Left cardiac atrium (tissue), 4 donors: ENCODE data around the gene COL4A2. TPM values are rescaled to one million over a fixed set of nuclear protein-coding genes. Genes with fewer than 3 reads are reported as not detected.
A peak's percentile ranks its signal among the peaks of the same experiment; 100 is the strongest.

Experiments
- ATAC-seq, 2 donors: fragments of 200-7000 bp; cut with Tn5 transposase; one replicate each; pipeline ENCODE4 v1.9.1; 2020; ENCODE audit warnings: mild to moderate bottlenecking in 2 of 2, moderate library complexity in 2 of 2
- DNase-seq: peaks from one replicate; pipeline ENCODE4 v3.0.0-alpha.2; 2020
- intact Hi-C, 2 donors: fragments of 100-400 bp; cut with DNase I; formaldehyde crosslinking; loops; one replicate each; pipeline versions ENCODE4 v1.14.1 to v1.15.1; 2022 to 2023
- total RNA-seq, 2 donors: library from RNA; stranded (reverse); fragmentation: NEBNext Ultra II Directional; extraction: Animal tissue kit (Norgen Biotek cat#: 25700); gene quantifications; one replicate each; pipeline ENCODE4 v1.2.1, GENCODE V29; 2021
- donor health status: DM: no; HTN: yes; CAD: no.
- donor health status: DM: no; HTN: yes; CAD: no; lungs with severe emphysema.
- donor health status: DM: yes; HTN: yes; CAD: no.
- donor health status: Dilated cardiomyopathy.

Gene COL4A2
- total RNA-seq, 2 donors from 2014 or later: 176 to 384 TPM

DNA sequence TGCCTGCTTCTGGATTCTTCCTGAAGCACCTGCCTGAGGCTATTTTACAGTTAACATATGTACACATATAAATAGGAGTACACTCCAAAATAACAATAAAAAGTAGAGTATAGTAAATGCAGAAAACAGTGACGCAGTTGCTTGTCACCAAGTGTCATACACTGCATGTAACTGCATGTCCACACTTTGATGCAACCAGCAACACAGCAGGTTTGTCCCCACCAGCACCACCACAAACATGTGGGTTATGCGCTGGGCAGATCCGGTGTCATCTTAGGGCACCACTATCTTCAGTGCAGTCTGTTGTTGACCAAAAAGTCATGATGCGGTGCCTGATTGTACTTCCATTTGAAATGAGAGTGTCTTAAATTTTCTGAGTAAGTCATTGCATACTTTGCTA, 51.3 kb downstream of the COL4A2 start:
- DNase-seq (no peak), ATAC-seq (no peak)
- intact Hi-C loops: no loop called here

DNA sequence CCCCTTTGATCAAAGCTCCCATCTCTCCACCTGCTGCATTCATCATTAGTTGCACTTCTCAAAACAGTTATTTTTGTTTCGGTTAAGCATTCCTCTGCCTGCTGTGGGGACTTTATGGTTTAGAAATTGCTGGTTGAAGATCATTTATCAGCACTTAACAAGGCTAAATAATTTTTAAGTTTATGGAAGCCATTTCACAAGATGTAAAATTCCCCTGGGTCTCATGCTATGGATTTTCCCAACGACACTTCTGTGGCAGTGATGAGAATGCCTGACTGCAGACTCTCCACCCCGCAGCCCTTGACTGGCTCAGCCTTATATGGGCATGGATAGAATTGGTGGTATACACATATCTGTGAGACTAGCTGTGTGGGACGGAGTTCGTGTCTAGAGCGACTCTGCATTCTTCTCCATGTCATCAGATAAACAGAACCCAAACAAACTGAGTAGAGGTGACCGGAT, 52.8 kb downstream of the COL4A2 start:
- intact Hi-C loops: no loop called here
- ATAC-seq (peak in 1 of 2 donors; percentile 16), DNase-seq (no peak)

- no peak for DNase-seq
- intact Hi-C loops: no loop called here
- ATAC-seq: no peak
Measured at GRCh38 chr13:110360598-110360997, 53.5 kb downstream of the COL4A2 start.

- ATAC-seq: peak; percentile 91 to 93
- peak; percentile 89 for DNase-seq
- intact Hi-C loops: no loop called here
Measured at GRCh38 chr13:110361365-110361911, 54.4 kb downstream of the COL4A2 start.

- intact Hi-C loops: no loop called here
- DNase-seq: no peak
- no peak for ATAC-seq
Measured at GRCh38 chr13:110363010-110363409, 55.9 kb downstream of the COL4A2 start.

GRCh38 chr13:110364081-110364480, 57.0 kb downstream of the COL4A2 start:
- DNase-seq (no peak), ATAC-seq (peak in 1 of 2 donors; percentile 50)
- intact Hi-C loops: no loop called here

DNA sequence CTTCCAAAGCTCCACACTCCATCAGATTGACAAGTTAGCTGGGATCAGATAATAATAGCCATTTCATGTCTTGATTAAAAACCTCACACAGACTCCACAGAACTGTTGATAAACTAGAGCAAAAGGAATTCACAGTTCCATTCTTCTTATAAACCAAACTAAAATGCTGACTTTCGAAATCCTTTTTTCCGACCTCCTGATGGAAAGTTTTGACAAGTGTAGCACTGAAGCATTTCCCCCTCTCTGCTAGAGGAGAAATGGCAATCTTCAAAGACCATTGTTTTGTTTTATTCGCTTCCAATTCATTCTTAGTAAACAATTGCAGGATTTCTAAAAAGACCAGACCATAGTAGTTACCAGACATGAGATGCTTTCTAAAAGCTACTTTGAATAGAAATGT, 58.8 kb downstream of the COL4A2 start:
- ATAC-seq (no peak), DNase-seq (no peak)
- intact Hi-C loops: no loop called here

DNA sequence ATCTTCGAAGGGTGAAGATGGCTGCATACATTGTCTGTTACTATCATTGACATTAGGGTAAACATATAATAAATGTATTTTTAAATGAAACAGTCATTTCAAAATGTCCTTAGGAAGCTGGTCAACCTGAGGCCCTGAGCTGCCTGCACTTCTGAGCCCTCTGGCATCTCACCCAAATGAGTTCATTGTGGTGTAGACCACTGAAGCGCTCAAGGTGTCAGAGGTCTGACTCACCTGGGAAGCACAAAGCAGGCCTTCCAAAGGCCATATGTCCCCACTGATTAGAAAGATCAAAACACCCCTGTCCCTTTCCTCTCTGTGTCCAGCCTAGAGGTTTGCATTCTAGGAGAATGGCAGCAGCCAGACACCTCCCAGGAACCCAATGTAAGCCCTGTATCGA, 59.6 kb downstream of the COL4A2 start:
- intact Hi-C loops: no loop called here
- DNase-seq: no peak
- no peak for ATAC-seq

GRCh38 chr13:110367620-110368019, 60.5 kb downstream of the COL4A2 start:
- ATAC-seq (no peak), DNase-seq (no peak)
- intact Hi-C loops: no loop called here

DNA sequence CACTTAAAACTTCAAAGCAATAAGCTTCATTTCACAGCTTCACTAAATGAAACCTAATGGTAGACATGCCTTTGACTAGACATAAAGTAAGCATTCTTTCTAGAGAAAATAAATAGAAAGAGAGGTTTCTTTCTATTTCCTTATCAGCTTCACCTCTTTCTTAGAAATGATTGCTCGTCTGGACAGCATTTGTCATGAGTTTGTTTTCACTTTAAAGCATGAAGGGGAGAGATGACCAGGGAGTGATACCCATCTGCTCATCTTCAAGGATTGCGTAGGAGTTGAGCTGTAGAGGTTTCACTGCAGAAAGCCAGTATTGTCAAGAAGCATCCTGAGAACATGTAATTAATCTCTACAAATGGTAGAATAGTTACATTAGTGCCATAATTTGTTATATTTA, 61.3 kb downstream of the COL4A2 start:
- intact Hi-C loops: no loop called here
- DNase-seq: no peak
- no peak for ATAC-seq

DNA sequence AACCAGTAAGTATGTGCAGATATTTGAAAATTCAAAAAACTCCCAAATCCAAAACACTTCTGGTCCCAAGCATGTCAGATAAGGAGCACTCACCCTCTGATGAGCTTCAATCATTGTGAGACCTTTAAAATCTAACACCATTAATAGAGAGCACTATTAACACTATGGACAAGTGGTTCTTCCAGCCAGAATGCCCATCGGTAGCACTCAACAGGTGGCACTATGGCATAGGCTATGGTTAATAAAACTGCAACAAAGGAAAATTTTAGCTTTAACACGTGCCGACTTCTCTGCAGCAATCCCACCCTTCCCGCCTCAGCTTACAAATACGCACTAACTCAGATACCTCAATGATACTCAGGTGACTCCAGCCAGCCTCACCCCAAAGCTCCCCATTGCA, 62.3 kb downstream of the COL4A2 start:
- no peak for ATAC-seq
- intact Hi-C loops: no loop called here
- DNase-seq: no peak

DNA sequence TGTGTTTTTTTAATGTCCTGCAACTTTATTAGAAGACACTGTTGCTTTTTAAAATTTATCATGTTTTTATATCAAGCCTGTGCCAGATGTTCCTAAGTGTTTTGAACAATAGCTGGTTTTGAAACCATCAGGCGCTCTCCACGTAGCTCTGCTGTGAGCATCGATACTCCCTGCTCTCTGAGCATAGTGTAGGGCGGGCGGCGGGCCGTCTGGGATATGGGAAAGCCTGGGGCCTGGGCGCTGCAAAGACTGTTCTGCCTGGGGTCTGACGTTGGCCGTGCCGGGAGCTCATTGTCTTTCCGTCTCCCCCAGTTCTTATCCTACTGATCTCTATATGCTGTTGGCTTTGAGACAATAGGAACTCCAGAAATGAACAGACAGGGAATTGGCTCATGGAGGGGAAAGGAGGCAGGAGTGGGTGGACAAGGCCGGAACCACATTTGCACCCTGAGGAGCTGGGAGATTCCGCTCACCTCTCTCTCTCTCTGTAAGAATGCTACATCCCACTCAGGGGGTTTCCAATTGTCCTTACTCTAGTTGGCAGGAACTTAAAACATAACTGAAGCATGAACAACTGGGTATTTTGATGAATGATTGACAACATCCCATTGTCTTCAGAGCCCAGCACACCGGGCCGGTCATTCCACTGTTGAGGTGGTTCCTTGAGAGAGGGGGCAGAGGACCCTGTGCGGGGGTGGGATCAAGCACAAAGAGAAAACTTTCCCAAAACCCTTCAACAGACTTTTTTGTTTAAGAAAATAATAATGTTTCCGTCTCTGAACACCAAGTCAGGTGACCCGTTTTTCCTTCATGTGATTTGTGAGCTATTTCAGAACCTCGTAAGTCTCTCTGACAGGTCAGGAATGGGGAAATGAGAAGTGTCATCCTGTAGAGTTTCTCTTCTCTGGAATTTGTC, 64.7 kb downstream of the COL4A2 start:
- intact Hi-C loops: no loop called here
- ATAC-seq (peak; percentile 29 to 48), DNase-seq (no peak)

DNA sequence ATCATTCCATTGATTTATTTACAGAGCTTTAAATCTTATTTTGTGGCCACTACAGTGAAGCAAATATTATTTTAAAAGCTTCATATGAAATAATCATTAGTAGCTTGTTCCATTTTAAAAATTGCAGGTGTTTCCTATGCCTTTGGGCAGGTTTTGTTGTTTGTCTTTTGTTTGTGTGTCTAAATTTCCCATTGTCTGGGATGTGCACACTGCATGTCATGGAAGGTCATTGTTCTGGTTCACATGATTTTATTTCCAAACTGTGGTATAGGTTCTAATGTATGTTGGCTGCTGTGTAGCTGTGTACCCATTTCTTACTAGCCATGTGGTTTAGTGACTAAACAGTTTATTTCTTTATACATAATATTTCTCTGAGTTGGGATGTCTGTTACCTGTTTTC, 65.6 kb downstream of the COL4A2 start:
- DNase-seq: no peak
- ATAC-seq: no peak
- intact Hi-C loops: no loop called here

GRCh38 chr13:110373617-110374016, 66.5 kb downstream of the COL4A2 start:
- intact Hi-C loops: no loop called here

GRCh38 chr13:110374431-110375370, 67.6 kb downstream of the COL4A2 start:
- intact Hi-C loops: no loop called here
- ATAC-seq (no peak), DNase-seq (no peak)

More at GRCh38 chr13:110373617-110374016, 66.5 kb downstream of the COL4A2 start:
- no peak for DNase-seq
- no peak for ATAC-seq

- DNase-seq (no peak), ATAC-seq (peak; percentile 43 to 52)
- intact Hi-C loops: no loop called here
Measured at GRCh38 chr13:110376120-110376519, 69.0 kb downstream of the COL4A2 start.

DNA sequence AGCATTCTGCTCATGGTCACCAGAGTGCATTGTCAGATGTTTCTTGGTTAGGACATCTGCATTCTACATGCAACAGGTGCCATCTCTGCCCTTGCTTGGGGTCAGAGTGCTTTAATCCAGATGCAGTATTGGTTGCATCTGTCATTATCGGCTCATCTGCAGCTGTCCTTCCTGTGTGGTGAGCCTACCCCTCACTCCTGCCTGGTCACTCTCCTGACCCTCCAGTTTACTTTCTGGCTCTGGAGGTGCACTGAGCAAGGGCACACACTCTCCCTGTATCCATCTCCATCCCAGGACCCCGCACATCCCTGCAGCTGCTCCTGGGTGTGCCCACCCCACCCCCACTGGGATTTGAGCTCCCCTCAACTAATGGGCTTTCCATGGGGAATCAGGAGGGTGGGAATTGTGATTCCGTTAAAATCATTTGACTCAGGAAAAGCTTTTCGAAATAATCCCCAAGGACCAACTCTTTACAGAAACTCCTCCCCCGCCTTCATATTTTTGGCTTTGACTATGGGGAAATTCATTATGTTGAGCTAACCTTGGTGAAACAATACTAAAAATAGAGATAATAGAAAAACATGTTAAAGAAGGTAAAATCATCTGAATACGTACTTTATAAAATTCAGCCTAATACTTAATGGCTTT, 70.2 kb downstream of the COL4A2 start:
- no peak for ATAC-seq
- intact Hi-C loops: no loop called here
- DNase-seq: no peak

DNA sequence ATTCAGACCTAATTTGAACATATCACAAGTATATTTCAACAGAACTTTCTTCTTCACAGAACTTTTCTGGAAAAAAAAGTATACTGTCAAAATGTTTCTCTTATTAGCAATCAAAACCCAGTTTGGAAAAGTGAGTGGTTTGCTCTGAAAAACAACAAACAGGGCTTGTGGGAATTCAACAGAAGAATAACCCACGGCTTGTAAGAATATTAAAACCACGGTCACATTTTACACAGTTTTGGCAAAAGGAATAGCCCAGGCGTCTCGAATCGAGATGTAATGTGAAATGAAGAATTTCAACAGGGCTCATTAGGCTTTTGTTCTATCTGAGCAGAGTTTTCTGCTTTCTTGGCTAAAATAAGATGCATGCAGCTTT, 70.7 kb downstream of the COL4A2 start:
- intact Hi-C loops: no loop called here
- DNase-seq (no peak), ATAC-seq (no peak)

- no peak for ATAC-seq
- no peak for DNase-seq
- intact Hi-C loops: no loop called here
Measured at GRCh38 chr13:110379358-110379757, 72.3 kb downstream of the COL4A2 start.
